Activated T-helper 2 cell treated with anti-CD3 and anti-CD28 coated beads, Interferon-gamma antibody, Interleukin-2, Interleukin-4, amounts not matched to agents 10 μg/mL and 5 μg/mL and 100 μg/mL, durations not matched to agents 14 hours and 24 hours and 36 hours (primary cell): ENCODE data around the gene MAGI2. TPM values are rescaled to one million over a fixed set of nuclear protein-coding genes. Genes with fewer than 3 reads are reported as not detected.
"Not testable (repeated sequence)": the region's sequence is repeated elsewhere in the genome, so short reads cannot be mapped to it uniquely, and the experiment has no call there.

Experiments
- DNase-seq: peaks from one replicate; pipeline ENCODE4 v3.0.0; 2021; ENCODE audit warnings: low spot score
- H3K27ac Mint-ChIP-seq: one replicate; pipeline ENCODE4 v1.8.0; 2021; ENCODE audit warnings: mixed read lengths
- H3K27me3 Mint-ChIP-seq: one replicate; pipeline ENCODE4 v1.8.0; 2021; ENCODE audit warnings: low read depth, mixed read lengths
- H3K36me3 Mint-ChIP-seq: one replicate; pipeline ENCODE4 v1.8.0; 2021; ENCODE audit warnings: low read depth, mixed read lengths
- H3K4me1 Mint-ChIP-seq: one replicate; pipeline ENCODE4 v1.8.0; 2021; ENCODE audit warnings: low read depth, mixed read lengths
- H3K4me3 Mint-ChIP-seq: one replicate; pipeline ENCODE4 v1.8.0; 2021; ENCODE audit warnings: low read depth, mild to moderate bottlenecking, moderate library complexity, mixed read lengths
- H3K9me3 Mint-ChIP-seq: one replicate; pipeline ENCODE4 v1.8.0; 2021; ENCODE audit warnings: mixed read lengths
- intact Hi-C: fragments of 100-400 bp; cut with micrococcal nuclease; formaldehyde crosslinking; loops from one replicate; pipeline ENCODE4 v1.15.1; 2023
- total RNA-seq: library from RNA; stranded (reverse); gene quantifications from 2 replicates; pipeline ENCODE4 v1.2.3, GENCODE V29; 2022

MAGI2 gene
- total RNA-seq, 1 donor from 2014 or later, result 0.21 TPM

- H3K9me3 Mint-ChIP-seq, result no peaks in the 10 kb centered on the region
- H3K27ac Mint-ChIP-seq, result no peak overlapping the region
- H3K36me3 Mint-ChIP-seq, result no peaks in the 10 kb centered on the region
- H3K4me1 Mint-ChIP-seq, result no peaks in the 10 kb centered on the region
- intact Hi-C loops, result no loop called here
- DNase-seq, result no peak
- H3K4me3 Mint-ChIP-seq, result no peak overlapping the region
- H3K27me3 Mint-ChIP-seq, result no peaks in the 10 kb centered on the region
Measured at GRCh38 chr7:78587443-78588044, 865.9 kb downstream of the MAGI2 start.

- Mint-ChIP-seq H3K9me3 (no peaks in the 10 kb centered on the region), H3K36me3 (no peaks in the 10 kb centered on the region), H3K27me3 (no peaks in the 10 kb centered on the region), H3K4me1 (no peaks in the 10 kb centered on the region), H3K27ac (no peak overlapping the region), H3K4me3 (no peak overlapping the region)
- no peak for DNase-seq
- intact Hi-C loops, result no loop called here
Measured at GRCh38 chr7:78585980-78586379, 867.5 kb downstream of the MAGI2 start.

DNA sequence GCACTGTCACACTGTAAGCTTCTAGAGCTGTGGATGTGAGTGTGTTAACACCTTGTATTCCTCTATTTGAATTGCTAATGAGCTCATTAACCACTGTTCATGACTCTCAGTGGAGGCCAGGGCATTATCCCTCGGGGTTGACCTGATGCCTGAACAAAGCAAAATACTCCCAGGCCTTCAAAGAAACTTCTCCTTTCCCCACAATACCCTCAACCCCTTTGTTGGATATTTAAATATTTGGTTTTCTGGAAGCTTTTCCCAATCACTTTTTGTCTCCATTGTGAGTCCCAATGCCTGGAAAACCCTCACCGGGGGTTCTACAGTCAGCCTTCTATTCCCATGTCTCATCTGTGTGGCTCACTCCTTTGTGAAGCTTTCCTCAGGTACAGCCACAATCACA is 874.8 kb downstream of the MAGI2 start:
- no peaks in the 10 kb centered on the region for H3K9me3 Mint-ChIP-seq
- no peak overlapping the region for H3K4me3 Mint-ChIP-seq
- H3K27ac Mint-ChIP-seq, result no peak overlapping the region
- H3K27me3 Mint-ChIP-seq, result no peaks in the 10 kb centered on the region
- no peaks in the 10 kb centered on the region for H3K36me3 Mint-ChIP-seq
- DNase-seq, result no peak
- H3K4me1 Mint-ChIP-seq, result peaks cover 4% of the 10 kb centered on the region
- intact Hi-C loops, result no loop called here

- H3K4me1 Mint-ChIP-seq, result not testable (repeated sequence)
Measured at GRCh38 chr7:78577174-78577952, 876.1 kb downstream of the MAGI2 start.

DNA sequence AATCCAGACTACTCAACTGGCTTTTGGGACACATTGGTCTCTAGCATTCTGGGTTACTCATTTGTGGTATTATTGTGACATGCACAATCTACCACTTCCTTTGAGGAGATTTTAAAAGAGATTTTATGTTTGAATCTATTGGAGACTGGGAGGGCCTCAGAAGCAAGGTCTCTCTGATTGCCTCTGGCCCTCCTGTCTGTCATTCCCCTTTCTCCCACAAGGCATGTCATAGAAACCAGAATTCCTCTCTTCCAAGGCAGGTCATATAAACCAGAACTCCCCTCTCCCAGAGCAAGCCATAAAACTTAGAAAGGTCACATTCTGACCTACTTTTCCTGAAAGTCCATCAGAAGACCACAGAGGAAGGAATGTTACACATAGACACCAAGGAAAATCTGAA is 877.2 kb downstream of the MAGI2 start:
- Mint-ChIP-seq H3K27me3 (no peaks in the 10 kb centered on the region), H3K36me3 (no peaks in the 10 kb centered on the region), H3K27ac (no peak overlapping the region), H3K4me3 (no peak overlapping the region), H3K9me3 (no peaks in the 10 kb centered on the region), H3K4me1 (peaks cover 4% of the 10 kb centered on the region)
- DNase-seq, result no peak
- intact Hi-C loops, result no loop called here

More at GRCh38 chr7:78577174-78577952, 876.1 kb downstream of the MAGI2 start:
- H3K27me3 Mint-ChIP-seq, DNase-seq, H3K27ac Mint-ChIP-seq, H3K4me3 Mint-ChIP-seq, H3K36me3 Mint-ChIP-seq, H3K9me3 Mint-ChIP-seq, intact Hi-C loops: not testable (repeated sequence)

DNA sequence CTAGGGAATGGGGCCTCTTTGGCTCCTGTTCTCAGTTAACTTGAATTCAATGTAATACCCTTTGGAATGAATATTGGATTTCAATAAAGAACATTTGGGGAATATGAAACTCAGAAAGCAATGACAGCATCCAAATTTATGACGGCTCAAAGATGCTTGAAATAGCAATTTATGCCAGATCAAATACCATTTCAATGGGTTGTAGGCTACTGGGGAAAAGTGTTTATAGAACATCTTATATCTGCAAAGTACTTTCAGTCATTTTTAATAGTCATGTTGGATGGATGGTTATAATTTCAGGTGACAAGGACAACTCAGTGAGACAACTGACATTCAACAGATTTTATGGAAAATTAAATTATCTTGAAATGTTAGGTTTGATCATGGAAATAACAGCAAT is 882.2 kb downstream of the MAGI2 start:
- no peak overlapping the region for H3K27ac Mint-ChIP-seq

GRCh38 chr7:78568690-78569089 is 884.8 kb downstream of the MAGI2 start:
- H3K4me1 Mint-ChIP-seq, result no peaks in the 10 kb centered on the region
- H3K27me3 Mint-ChIP-seq, result no peaks in the 10 kb centered on the region
- H3K4me3 Mint-ChIP-seq, result no peak overlapping the region
- intact Hi-C loops, result no loop called here
- H3K27ac Mint-ChIP-seq, result no peak overlapping the region
- no peaks in the 10 kb centered on the region for H3K36me3 Mint-ChIP-seq
- no peak for DNase-seq
- no peaks in the 10 kb centered on the region for H3K9me3 Mint-ChIP-seq

More for the DNA sequence above, 882.2 kb downstream of the MAGI2 start:
- intact Hi-C loops, result no loop called here
- Mint-ChIP-seq H3K27me3 (no peaks in the 10 kb centered on the region), H3K4me3 (no peak overlapping the region), H3K4me1 (peaks cover 2% of the 10 kb centered on the region), H3K9me3 (no peaks in the 10 kb centered on the region), H3K36me3 (no peaks in the 10 kb centered on the region)
- DNase-seq, result no peak

DNA sequence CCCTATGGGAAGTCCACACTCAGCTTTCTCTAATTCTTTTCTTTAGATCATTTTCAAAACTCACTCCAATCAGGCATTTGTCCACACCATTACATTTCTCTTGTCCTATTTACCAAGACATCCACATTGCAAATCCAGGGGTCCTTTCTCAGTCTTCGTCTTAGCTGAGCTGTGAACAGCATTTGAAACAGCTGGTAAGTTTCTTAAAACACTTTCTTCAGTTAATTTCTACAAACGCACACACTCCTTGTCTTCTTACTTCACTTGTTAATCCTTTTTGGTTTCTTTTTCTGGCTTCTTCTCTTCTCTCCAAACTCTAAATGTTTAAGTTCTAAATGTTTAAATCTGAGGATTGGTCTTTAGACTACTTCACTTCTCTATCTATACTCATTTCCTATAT is 885.6 kb downstream of the MAGI2 start:
- no peaks in the 10 kb centered on the region for H3K36me3 Mint-ChIP-seq
- H3K4me1 Mint-ChIP-seq, result no peaks in the 10 kb centered on the region
- H3K27me3 Mint-ChIP-seq, result no peaks in the 10 kb centered on the region
- H3K9me3 Mint-ChIP-seq, result no peaks in the 10 kb centered on the region
- DNase-seq, result no peak
- H3K4me3 Mint-ChIP-seq, result no peak overlapping the region
- intact Hi-C loops, result no loop called here
- H3K27ac Mint-ChIP-seq, result no peak overlapping the region

DNA sequence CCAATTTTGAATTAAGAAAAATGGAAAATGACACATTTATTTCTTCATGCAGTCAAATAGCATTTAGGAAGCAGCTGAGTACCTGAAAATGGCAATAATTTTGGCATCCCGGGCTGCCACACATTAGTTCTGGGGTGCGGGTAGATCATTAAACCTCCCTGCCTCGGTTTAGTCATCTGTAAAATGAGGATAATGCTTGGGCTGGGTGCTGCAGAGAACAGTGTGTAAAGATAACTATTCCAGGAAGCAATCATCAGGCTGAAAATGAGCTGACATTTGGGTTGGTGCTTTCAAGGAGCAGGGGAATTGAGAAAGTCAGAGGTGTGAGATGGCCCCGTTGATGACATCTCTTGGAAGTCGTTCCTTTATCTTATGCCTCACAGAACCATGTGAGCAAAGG is 887.7 kb downstream of the MAGI2 start:
- Mint-ChIP-seq H3K27me3 (no peaks in the 10 kb centered on the region), H3K27ac (no peak overlapping the region), H3K4me1 (no peaks in the 10 kb centered on the region), H3K9me3 (no peaks in the 10 kb centered on the region), H3K4me3 (no peak overlapping the region), H3K36me3 (no peaks in the 10 kb centered on the region)
- intact Hi-C loops, result no loop called here
- no peak for DNase-seq

DNA sequence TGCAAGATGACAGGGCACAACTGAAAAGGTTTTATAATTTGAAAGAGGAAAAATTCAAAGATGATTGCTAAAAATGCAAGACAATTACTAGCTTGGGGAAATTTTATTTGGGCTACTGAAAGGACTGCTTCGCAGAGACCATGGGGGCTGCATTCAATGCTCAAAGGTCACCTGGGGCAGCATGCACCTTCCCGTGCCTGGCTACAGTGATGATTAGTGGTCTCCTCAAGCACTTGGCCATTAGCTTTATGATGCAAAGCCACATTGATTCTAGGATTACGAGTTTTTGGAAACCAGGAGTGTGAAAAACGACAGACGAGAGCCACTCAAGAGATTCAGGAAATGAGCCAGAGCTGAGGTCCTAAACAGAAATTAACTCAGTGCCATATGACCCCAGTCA is 890.3 kb downstream of the MAGI2 start:
- no peaks in the 10 kb centered on the region for H3K27me3 Mint-ChIP-seq
- no peaks in the 10 kb centered on the region for H3K9me3 Mint-ChIP-seq
- H3K4me1 Mint-ChIP-seq, result no peaks in the 10 kb centered on the region
- H3K27ac Mint-ChIP-seq, result no peak overlapping the region
- intact Hi-C loops, result no loop called here
- H3K4me3 Mint-ChIP-seq, result no peak overlapping the region
- no peak for DNase-seq
- no peaks in the 10 kb centered on the region for H3K36me3 Mint-ChIP-seq

GRCh38 chr7:78562191-78562590 is 891.3 kb downstream of the MAGI2 start:
- DNase-seq, result no peak
- Mint-ChIP-seq H3K36me3 (no peaks in the 10 kb centered on the region), H3K9me3 (no peaks in the 10 kb centered on the region), H3K27me3 (no peaks in the 10 kb centered on the region), H3K4me1 (no peaks in the 10 kb centered on the region), H3K27ac (no peak overlapping the region), H3K4me3 (no peak overlapping the region)
- intact Hi-C loops, result no loop called here

DNA sequence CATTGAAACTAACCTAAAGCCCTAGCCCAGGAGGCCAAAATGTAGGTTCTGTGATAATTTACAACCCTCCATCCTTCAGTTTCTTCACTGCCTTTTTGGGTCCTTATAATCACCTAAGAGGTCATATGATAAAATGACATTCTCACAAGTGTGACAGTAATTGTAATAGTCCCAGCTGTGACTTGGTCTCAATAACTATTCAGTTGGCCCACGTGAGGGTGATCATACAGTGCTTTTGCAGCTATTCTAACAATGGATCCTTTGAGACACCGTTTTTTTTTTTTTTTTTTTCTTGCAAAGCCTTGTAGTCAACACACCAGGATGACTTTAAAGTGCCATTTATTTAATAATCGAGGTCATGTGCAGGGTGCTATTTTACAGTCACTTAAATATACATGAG is 894.9 kb downstream of the MAGI2 start:
- H3K9me3 Mint-ChIP-seq, result no peaks in the 10 kb centered on the region
- intact Hi-C loops, result no loop called here

GRCh38 chr7:78543976-78544375 is 909.5 kb downstream of the MAGI2 start:
- DNase-seq, result no peak
- Mint-ChIP-seq H3K9me3 (no peaks in the 10 kb centered on the region), H3K4me1 (no peaks in the 10 kb centered on the region), H3K4me3 (no peak overlapping the region), H3K27ac (no peak overlapping the region), H3K27me3 (no peaks in the 10 kb centered on the region), H3K36me3 (no peaks in the 10 kb centered on the region)
- intact Hi-C loops, result no loop called here

More for the DNA sequence above, 894.9 kb downstream of the MAGI2 start:
- H3K27ac Mint-ChIP-seq, result no peak overlapping the region
- H3K27me3 Mint-ChIP-seq, result no peaks in the 10 kb centered on the region
- DNase-seq, result no peak
- H3K36me3 Mint-ChIP-seq, result no peaks in the 10 kb centered on the region
- H3K4me3 Mint-ChIP-seq, result no peak overlapping the region
- H3K4me1 Mint-ChIP-seq, result no peaks in the 10 kb centered on the region
